Calu3 (cell line): ENCODE results near the gene DACT2. TPM values are rescaled to one million over a fixed set of nuclear protein-coding genes. Genes with fewer than 3 reads are reported as not detected.

Experiments used
- BruUV-seq: library from RNA; stranded (reverse); fragments of 400-500 nt; replicated peaks from 2 replicates; lab custom pipeline; 2021; lab: Mats Ljungman, UMichigan
- CTCF ChIA-PET: fragments of 300-600 bp; sonication (Branson Sonifier 250); formaldehyde crosslinking; loops from one replicate; lab custom pipeline; 2022; ENCODE audit warnings: antibody characterized with exemption; lab: Charles Lee
- DNase-seq: peaks from one replicate; pipeline ENCODE4 v3.0.0; 2022
- H3K27ac Mint-ChIP-seq: one replicate; pipeline ENCODE4 v1.8.0; 2022; ENCODE audit warnings: mixed read lengths; ENCODE audit not compliant: unreplicated experiment
- H3K27me3 Mint-ChIP-seq: one replicate; pipeline ENCODE4 v1.8.0; 2022; ENCODE audit warnings: mixed read lengths; ENCODE audit not compliant: unreplicated experiment
- H3K36me3 Mint-ChIP-seq: one replicate; pipeline ENCODE4 v1.8.0; 2022; ENCODE audit warnings: mild to moderate bottlenecking, moderate library complexity, mixed read lengths; ENCODE audit not compliant: insufficient read depth, unreplicated experiment
- H3K4me1 Mint-ChIP-seq: one replicate; pipeline ENCODE4 v1.8.0; 2022; ENCODE audit warnings: mild to moderate bottlenecking, low read depth, mixed read lengths; ENCODE audit not compliant: unreplicated experiment
- H3K4me3 Mint-ChIP-seq: one replicate; pipeline ENCODE4 v1.8.0; 2022; ENCODE audit warnings: mild to moderate bottlenecking, low read depth, moderate library complexity, mixed read lengths; ENCODE audit not compliant: unreplicated experiment
- H3K9me3 Mint-ChIP-seq: one replicate; pipeline ENCODE4 v1.8.0; 2022; ENCODE audit warnings: low read depth, mixed read lengths; ENCODE audit not compliant: unreplicated experiment
- intact Hi-C: fragments of 100-400 bp; cut with micrococcal nuclease; formaldehyde crosslinking; loops from one replicate; pipeline ENCODE4 v1.10.0; 2022; ENCODE audit not compliant: unreplicated experiment
- total RNA-seq: library from RNA; stranded (reverse); gene quantifications from 2 replicates; pipeline ENCODE4 v1.2.3, GENCODE V29; 2022
- TF ChIP-seq, protein P1 (sequence below): fragments of 200-600 bp; IDR thresholded peaks from one replicate; pipeline ENCODE4 v1.8.0; 2022; ENCODE audit warnings: antibody characterized with exemption; ENCODE audit not compliant: unreplicated experiment

Gene DACT2
- total RNA-seq, 1 experiment from 2014 or later = not detected

DNA sequence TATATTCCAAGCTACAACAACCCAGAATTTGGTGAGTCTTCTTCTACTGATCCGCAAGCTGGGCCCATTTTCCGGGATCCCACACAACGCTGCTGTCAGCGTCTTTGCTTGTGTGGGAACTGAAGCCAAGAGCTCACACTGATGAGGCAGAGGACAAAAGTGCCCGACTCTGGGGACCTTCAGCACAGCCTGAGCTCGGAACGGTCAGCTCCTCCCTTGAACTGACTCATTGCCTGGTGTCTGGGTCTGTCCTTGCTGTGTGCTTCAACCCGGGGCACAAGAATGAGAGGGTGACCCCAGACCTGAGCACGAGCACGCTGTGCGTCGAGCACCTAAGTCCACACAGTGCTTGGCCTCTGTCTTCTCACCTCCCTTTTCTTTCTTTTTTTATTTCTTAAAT is 33.5 kb downstream of the DACT2 start:
- no peak for DNase-seq
- intact Hi-C loops = no loop called here
- H3K27me3 Mint-ChIP-seq = peaks cover 64% of the 10 kb centered on the region
- no peaks in the 10 kb centered on the region for H3K36me3 Mint-ChIP-seq
- no peaks in the 10 kb centered on the region for H3K9me3 Mint-ChIP-seq
- no peaks in the 10 kb centered on the region for H3K4me1 Mint-ChIP-seq
- BruUV-seq = no TSS peak
- TF ChIP-seq, protein P1, sequence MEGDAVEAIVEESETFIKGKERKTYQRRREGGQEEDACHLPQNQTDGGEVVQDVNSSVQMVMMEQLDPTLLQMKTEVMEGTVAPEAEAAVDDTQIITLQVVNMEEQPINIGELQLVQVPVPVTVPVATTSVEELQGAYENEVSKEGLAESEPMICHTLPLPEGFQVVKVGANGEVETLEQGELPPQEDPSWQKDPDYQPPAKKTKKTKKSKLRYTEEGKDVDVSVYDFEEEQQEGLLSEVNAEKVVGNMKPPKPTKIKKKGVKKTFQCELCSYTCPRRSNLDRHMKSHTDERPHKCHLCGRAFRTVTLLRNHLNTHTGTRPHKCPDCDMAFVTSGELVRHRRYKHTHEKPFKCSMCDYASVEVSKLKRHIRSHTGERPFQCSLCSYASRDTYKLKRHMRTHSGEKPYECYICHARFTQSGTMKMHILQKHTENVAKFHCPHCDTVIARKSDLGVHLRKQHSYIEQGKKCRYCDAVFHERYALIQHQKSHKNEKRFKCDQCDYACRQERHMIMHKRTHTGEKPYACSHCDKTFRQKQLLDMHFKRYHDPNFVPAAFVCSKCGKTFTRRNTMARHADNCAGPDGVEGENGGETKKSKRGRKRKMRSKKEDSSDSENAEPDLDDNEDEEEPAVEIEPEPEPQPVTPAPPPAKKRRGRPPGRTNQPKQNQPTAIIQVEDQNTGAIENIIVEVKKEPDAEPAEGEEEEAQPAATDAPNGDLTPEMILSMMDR = no peak
- no peak overlapping the region for H3K27ac Mint-ChIP-seq
- H3K4me3 Mint-ChIP-seq = no peak overlapping the region
- CTCF ChIA-PET = no interaction called here

DNA sequence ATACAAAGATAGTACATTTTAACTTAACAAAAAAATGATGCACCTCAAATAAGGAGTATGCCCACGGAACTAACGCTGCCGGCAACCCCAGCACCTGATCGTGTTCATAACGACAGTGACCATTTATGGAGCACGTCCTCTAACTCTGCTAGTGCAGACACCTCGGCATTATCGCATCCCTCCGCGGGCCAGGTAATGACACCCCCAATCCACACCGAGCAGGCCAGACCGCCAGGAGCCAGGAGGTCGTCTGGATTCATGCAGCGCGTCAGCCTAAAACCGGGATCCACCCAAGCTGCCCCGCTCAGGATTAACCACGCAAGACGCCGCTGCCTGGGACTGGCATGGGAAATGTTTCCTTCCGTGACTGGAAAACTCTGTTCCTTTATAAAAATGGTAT is 34.1 kb downstream of the DACT2 start:
- no peak for DNase-seq
- intact Hi-C loops = no loop called here
- H3K4me3 Mint-ChIP-seq = no peak overlapping the region
- H3K9me3 Mint-ChIP-seq = no peaks in the 10 kb centered on the region
- H3K36me3 Mint-ChIP-seq = no peaks in the 10 kb centered on the region
- no peaks in the 10 kb centered on the region for H3K4me1 Mint-ChIP-seq
- CTCF ChIA-PET = no interaction called here
- BruUV-seq = no TSS peak
- H3K27ac Mint-ChIP-seq = no peak overlapping the region
- TF ChIP-seq, protein P1 = no peak
- H3K27me3 Mint-ChIP-seq = peaks cover 64% of the 10 kb centered on the region

DNA sequence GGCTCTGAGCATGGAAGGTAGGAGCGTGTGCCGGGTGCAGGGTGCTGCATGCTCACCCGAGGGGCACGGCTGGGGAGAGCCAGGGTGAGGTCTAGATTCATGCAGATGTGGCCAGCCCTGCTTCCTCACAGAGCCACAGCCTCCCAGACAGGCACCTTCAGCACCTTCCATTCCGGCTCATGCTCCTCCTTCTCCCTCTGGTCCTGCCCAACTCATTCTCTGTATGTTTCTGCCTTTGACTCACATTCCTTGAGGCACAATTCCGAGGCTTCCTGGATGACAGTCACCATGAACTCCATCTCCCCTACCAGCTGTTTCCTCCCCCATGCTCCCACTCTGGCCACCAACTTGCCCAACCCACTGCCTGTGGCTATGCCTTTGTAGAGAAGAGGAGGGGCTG is 35.4 kb downstream of the DACT2 start:
- H3K4me3 Mint-ChIP-seq = no peak overlapping the region
- no peaks in the 10 kb centered on the region for H3K9me3 Mint-ChIP-seq
- no peak for DNase-seq
- peaks cover 63% of the 10 kb centered on the region for H3K27me3 Mint-ChIP-seq
- no peaks in the 10 kb centered on the region for H3K4me1 Mint-ChIP-seq
- intact Hi-C loops = no loop called here
- no peaks in the 10 kb centered on the region for H3K36me3 Mint-ChIP-seq
- CTCF ChIA-PET = no interaction called here
- H3K27ac Mint-ChIP-seq = no peak overlapping the region
- TF ChIP-seq, protein P1 = no peak
- no TSS peak for BruUV-seq

DNA sequence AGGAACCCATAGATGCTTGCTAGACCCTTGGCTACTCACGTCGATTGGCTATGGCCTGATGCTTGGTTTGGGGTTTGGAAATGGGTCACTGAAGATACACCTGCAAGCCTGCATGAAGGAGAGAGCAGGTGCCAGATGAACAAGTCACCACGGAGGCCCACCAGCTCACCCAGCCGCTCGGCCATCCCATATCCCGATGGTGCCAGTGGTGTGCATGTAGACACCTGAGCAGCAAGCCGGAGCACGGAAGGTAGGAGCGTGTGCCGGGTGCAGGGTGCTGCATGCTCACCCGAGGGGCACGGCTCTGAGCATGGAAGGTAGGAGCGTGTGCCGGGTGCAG is 35.9 kb downstream of the DACT2 start:
- BruUV-seq = no TSS peak
- no peaks in the 10 kb centered on the region for H3K4me1 Mint-ChIP-seq

More for the DNA sequence above, 35.9 kb downstream of the DACT2 start:
- Mint-ChIP-seq H3K27me3 (peaks cover 62% of the 10 kb centered on the region), H3K4me3 (no peak overlapping the region), H3K27ac (no peak overlapping the region), H3K36me3 (no peaks in the 10 kb centered on the region), H3K9me3 (no peaks in the 10 kb centered on the region)
- TF ChIP-seq, protein P1 = no peak
- intact Hi-C loops = no loop called here
- CTCF ChIA-PET = no interaction called here
- DNase-seq = no peak
